Osteoblast (primary cell): ENCODE measurements around the gene CLDN17. TPM values are rescaled to one million over a fixed set of nuclear protein-coding genes. Genes with fewer than 3 reads are reported as not detected.

ENCODE experiments used
- DNase-seq: peaks from one replicate; pipeline ENCODE4 v3.0.0; 2011; ENCODE audit warnings: low spot score, mixed read lengths; ENCODE audit not compliant: insufficient read length; ENCODE audit errors: missing footprints
- H2AFZ ChIP-seq: 2 replicates; pipeline ENCODE4 v1.6.0; 2011; ENCODE audit warnings: mild to moderate bottlenecking, low read length
- H3K27ac ChIP-seq: 2 replicates; pipeline ENCODE4 v1.5.1; 2011; ENCODE audit warnings: mild to moderate bottlenecking, low read depth, low read length, moderate library complexity
- H3K27me3 ChIP-seq: 2 replicates; pipeline ENCODE4 v1.6.0; 2012; ENCODE audit warnings: mild to moderate bottlenecking, control low read depth, inconsistent platforms, low read length, moderate library complexity; ENCODE audit not compliant: insufficient read depth
- H3K36me3 ChIP-seq: 2 replicates; pipeline ENCODE4 v1.5.1; 2011; ENCODE audit warnings: mild to moderate bottlenecking, low read length, control low read depth, moderate library complexity; ENCODE audit not compliant: insufficient read depth
- H3K4me1 ChIP-seq: 2 replicates; pipeline ENCODE4 v1.5.1; 2011; ENCODE audit warnings: mild to moderate bottlenecking, low read length, control low read depth, moderate library complexity; ENCODE audit not compliant: insufficient read depth
- H3K4me2 ChIP-seq: 2 replicates; pipeline ENCODE4 v1.6.0; 2011; ENCODE audit warnings: mild to moderate bottlenecking, low read length; ENCODE audit not compliant: insufficient read depth
- H3K4me3 ChIP-seq: fragments of 200-600 bp; sonication (generic); 3 replicates; pipeline ENCODE4 v1.5.1; 2012; ENCODE audit warnings: mild to moderate bottlenecking, low read length, inconsistent platforms; ENCODE audit not compliant: insufficient read depth
- H3K79me2 ChIP-seq: 2 replicates; pipeline ENCODE4 v1.6.0; 2012; ENCODE audit warnings: mild to moderate bottlenecking, low read length, control low read depth, inconsistent platforms; ENCODE audit not compliant: insufficient read depth
- H3K9me3 ChIP-seq: 2 replicates; pipeline ENCODE4 v1.5.1; 2011; ENCODE audit warnings: low read depth, low read length, control low read depth
- H4K20me1 ChIP-seq: 2 replicates; pipeline ENCODE4 v1.6.0; 2012; ENCODE audit warnings: mild to moderate bottlenecking, low read length, control low read depth; ENCODE audit not compliant: insufficient read depth
- total RNA-seq: library from RNA; depleted of rRNA; stranded (reverse); fragments of >200 nt; gene quantifications from 2 replicates; pipeline ENCODE4 v1.2.3, GENCODE V29; 2012
- TF ChIP-seq, protein P1 (sequence below): IDR thresholded peaks from 2 replicates; pipeline ENCODE4 v1.5.1; 2011; ENCODE audit warnings: mild to moderate bottlenecking, low read depth, low read length, moderate library complexity; ENCODE audit errors: extremely low read depth

Gene CLDN17
- total RNA-seq, 1 donor: not detected

DNA sequence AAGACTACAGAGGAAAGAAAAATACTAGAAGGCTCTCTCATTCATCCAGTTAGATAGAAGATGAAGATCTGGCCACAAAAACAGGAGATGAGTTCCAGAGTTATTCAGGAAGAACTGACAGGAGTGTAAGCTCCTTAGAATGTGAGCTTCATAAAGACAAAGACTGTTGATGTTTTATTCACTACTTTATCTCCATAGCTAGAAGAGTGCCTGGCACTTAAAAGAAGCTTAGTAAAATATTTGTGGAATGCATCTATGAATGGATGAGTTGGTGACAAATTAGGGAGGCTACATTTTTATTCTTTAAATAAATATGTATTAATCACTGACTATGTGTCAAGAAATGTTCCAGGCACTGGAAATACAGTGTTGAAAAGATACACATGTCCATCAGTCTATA, 13.8 kb downstream of the CLDN17 start:
- DNase-seq: no peak
- TF ChIP-seq, protein P1, sequence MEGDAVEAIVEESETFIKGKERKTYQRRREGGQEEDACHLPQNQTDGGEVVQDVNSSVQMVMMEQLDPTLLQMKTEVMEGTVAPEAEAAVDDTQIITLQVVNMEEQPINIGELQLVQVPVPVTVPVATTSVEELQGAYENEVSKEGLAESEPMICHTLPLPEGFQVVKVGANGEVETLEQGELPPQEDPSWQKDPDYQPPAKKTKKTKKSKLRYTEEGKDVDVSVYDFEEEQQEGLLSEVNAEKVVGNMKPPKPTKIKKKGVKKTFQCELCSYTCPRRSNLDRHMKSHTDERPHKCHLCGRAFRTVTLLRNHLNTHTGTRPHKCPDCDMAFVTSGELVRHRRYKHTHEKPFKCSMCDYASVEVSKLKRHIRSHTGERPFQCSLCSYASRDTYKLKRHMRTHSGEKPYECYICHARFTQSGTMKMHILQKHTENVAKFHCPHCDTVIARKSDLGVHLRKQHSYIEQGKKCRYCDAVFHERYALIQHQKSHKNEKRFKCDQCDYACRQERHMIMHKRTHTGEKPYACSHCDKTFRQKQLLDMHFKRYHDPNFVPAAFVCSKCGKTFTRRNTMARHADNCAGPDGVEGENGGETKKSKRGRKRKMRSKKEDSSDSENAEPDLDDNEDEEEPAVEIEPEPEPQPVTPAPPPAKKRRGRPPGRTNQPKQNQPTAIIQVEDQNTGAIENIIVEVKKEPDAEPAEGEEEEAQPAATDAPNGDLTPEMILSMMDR: no peak

DNA sequence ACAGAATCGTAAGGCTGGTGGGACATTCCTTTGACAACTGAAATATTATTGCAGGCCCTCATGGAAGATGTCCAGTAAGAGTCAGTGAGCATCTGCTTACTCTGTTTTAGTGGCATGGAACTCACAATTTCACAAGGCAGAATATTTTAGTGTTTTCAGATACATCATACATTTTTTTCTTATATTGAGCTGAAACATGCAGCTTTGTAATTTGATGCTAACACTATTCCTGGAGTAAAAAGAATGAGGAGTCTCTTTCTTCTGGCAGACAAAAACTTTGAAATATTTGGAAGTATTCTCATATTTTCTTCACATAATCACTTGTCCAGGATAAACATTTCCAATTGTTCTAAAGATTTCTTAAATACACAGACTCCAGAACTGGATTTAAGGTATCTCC, 17.7 kb downstream of the CLDN17 start:
- Histone ChIP-seq H3K4me2 (no peak overlapping the region), H3K4me3 (no peak overlapping the region)

More for the DNA sequence above, 13.8 kb downstream of the CLDN17 start:
- H3K9me3 ChIP-seq: no peaks in the 10 kb centered on the region
- no peaks in the 10 kb centered on the region for H3K79me2 ChIP-seq
- no peak overlapping the region for H3K4me2 ChIP-seq
- no peaks in the 10 kb centered on the region for H3K36me3 ChIP-seq
- H3K27ac ChIP-seq: no peak overlapping the region
- H3K4me3 ChIP-seq: no peak overlapping the region
- no peak overlapping the region for H2AFZ ChIP-seq
- H4K20me1 ChIP-seq: no peaks in the 10 kb centered on the region
- no peaks in the 10 kb centered on the region for H3K4me1 ChIP-seq
- no peaks in the 10 kb centered on the region for H3K27me3 ChIP-seq

DNA sequence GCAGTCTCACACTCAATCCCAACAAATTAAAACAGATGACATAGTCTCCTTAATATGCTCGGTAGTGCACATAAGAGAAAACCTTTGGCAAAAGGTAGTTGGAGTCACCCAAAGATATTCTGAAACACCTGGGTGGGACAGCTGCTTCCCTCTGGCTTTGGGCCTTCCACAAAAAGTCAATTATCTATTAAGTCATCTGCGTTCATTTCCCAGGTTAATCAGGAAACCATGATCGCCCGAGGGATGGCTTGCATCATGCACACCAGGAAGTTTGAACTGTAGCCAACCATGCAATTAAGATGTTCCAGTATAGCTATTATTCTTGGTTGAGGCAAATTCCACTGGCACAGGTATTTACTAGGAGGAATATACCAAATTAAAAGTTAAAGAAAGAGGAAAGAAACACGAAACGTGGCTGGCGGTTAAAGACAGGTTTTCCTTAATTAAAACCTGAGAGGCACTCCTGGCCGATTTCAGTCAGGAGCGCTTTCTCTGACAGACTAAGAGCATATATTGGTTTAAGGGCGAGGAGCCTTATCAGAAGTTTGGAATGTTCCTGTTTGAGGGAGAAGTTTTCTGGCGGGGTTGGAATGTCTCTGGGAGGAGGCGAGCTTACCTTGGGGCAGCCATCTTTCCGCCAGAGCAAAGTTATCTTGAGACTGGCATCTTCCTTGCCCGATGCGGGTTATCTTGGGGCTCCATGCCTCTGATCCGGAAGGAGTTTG, 19.9 kb downstream of the CLDN17 start:
- no peak overlapping the region for H2AFZ ChIP-seq
- no peaks in the 10 kb centered on the region for H3K79me2 ChIP-seq
- H4K20me1 ChIP-seq: no peaks in the 10 kb centered on the region
- no peak overlapping the region for H3K4me3 ChIP-seq
- no peak overlapping the region for H3K4me2 ChIP-seq
- H3K9me3 ChIP-seq: no peaks in the 10 kb centered on the region
- no peaks in the 10 kb centered on the region for H3K27me3 ChIP-seq
- no peak for DNase-seq
- no peak overlapping the region for H3K27ac ChIP-seq
- H3K4me1 ChIP-seq: no peaks in the 10 kb centered on the region
- H3K36me3 ChIP-seq: no peaks in the 10 kb centered on the region
- TF ChIP-seq, protein P1: no peak

More for the DNA sequence above, 17.7 kb downstream of the CLDN17 start:
- Histone ChIP-seq H4K20me1 (no peaks in the 10 kb centered on the region), H3K27ac (no peak overlapping the region), H3K9me3 (no peaks in the 10 kb centered on the region), H3K79me2 (no peaks in the 10 kb centered on the region), H3K36me3 (no peaks in the 10 kb centered on the region), H3K4me1 (no peaks in the 10 kb centered on the region), H3K27me3 (no peaks in the 10 kb centered on the region), H2AFZ (no peak overlapping the region)
- TF ChIP-seq, protein P1: no peak
- no peak for DNase-seq

DNA sequence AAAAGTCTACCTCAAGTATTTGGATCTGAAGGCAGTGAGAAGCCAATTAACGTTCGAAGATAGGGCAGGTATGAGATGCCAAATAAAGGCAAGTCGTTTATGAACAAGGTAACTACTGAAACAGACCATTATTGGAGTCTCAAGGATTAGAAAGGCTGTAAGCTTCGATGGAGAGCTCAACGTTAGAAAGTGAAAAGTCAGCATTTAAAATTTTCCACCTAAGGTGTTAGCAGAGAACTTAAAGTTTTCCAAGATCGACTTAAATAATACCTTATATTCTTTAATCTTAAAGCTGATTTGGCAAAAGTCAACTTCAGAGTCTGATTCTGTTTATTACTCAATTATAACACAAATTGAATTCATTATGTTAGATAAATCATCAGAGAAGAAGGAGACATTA, 28.1 kb downstream of the CLDN17 start:
- no peaks in the 10 kb centered on the region for H3K36me3 ChIP-seq
- H4K20me1 ChIP-seq: no peaks in the 10 kb centered on the region
- peaks cover 5% of the 10 kb centered on the region for H3K9me3 ChIP-seq
- no peak overlapping the region for H3K27ac ChIP-seq
- H2AFZ ChIP-seq: no peak overlapping the region
- H3K4me1 ChIP-seq: no peaks in the 10 kb centered on the region
- TF ChIP-seq, protein P1: no peak
- H3K4me2 ChIP-seq: no peak overlapping the region
- H3K27me3 ChIP-seq: no peaks in the 10 kb centered on the region
- H3K4me3 ChIP-seq: no peak overlapping the region
- no peak for DNase-seq
- H3K79me2 ChIP-seq: no peaks in the 10 kb centered on the region
